Keratinocyte (primary cell): ENCODE measurements around the gene FLVCR2. TPM values are rescaled to one million over a fixed set of nuclear protein-coding genes. Genes with fewer than 3 reads are reported as not detected.

Experiments
- DNase-seq: peaks from one replicate; pipeline ENCODE4 v3.0.0-alpha.2; 2011; ENCODE audit warnings: low read depth, missing footprints, low spot score
- FAIRE-seq: peaks from 2 replicates; lab custom pipeline; 2011; peaks lifted over from hg19 to GRCh38; lab: Jason Lieb, UNC
- H2AFZ ChIP-seq: 2 replicates; pipeline ENCODE4 v1.6.0; 2012; ENCODE audit warnings: low read length, control low read depth, inconsistent platforms; ENCODE audit not compliant: control insufficient read depth
- H3K27ac ChIP-seq: 2 replicates; pipeline ENCODE4 v1.5.1; 2011; ENCODE audit warnings: low read length; ENCODE audit not compliant: control insufficient read depth, insufficient read depth
- H3K27me3 ChIP-seq: 3 replicates; pipeline ENCODE4 v1.6.0; 2011; ENCODE audit warnings: low read length; ENCODE audit not compliant: control insufficient read depth, insufficient read depth; ENCODE audit errors: extremely low read depth
- H3K36me3 ChIP-seq, 2 experiments: 2 replicates in 1 of 2; 3 replicates in 1 of 2; pipeline ENCODE4 v1.5.1; 2011; ENCODE audit warnings: low read length in 2 of 2, mild to moderate bottlenecking in 1 of 2; ENCODE audit not compliant: control insufficient read depth in 2 of 2, insufficient read depth in 2 of 2; ENCODE audit errors: extremely low read depth in 1 of 2
- H3K4me1 ChIP-seq: 3 replicates; pipeline ENCODE4 v1.5.1; 2011; ENCODE audit warnings: low read length; ENCODE audit not compliant: control insufficient read depth, insufficient read depth; ENCODE audit errors: extremely low read depth
- H3K4me2 ChIP-seq: 3 replicates; pipeline ENCODE4 v1.6.0; 2011; ENCODE audit warnings: low read depth, low read length; ENCODE audit not compliant: control insufficient read depth, insufficient read depth; ENCODE audit errors: extremely low read depth
- H3K4me3 ChIP-seq, 3 experiments: fragments of 200-600 bp in 1 of 3; sonication (generic) in 1 of 3; 2 replicates in 2 of 3; 3 replicates in 1 of 3; pipeline ENCODE4 v1.5.1; 2011 to 2016; ENCODE audit warnings: low read length in 3 of 3, mild to moderate bottlenecking in 3 of 3, control low read depth in 2 of 3, inconsistent platforms in 1 of 3, low read depth in 1 of 3, mixed read lengths in 1 of 3, mixed run types in 1 of 3, moderate library complexity in 1 of 3; ENCODE audit not compliant: control insufficient read depth in 2 of 3, insufficient read depth in 2 of 3; ENCODE audit errors: extremely low read depth in 1 of 3
- H3K79me2 ChIP-seq: 2 replicates; pipeline ENCODE4 v1.6.0; 2012; ENCODE audit warnings: low read length; ENCODE audit not compliant: control insufficient read depth, insufficient read depth
- H3K9ac ChIP-seq: 3 replicates; pipeline ENCODE4 v1.6.0; 2011; ENCODE audit warnings: low read length; ENCODE audit not compliant: control insufficient read depth, insufficient read depth; ENCODE audit errors: extremely low read depth
- H3K9me1 ChIP-seq: 3 replicates; pipeline ENCODE4 v1.6.0; 2011; ENCODE audit warnings: low read length; ENCODE audit not compliant: control insufficient read depth, insufficient read depth; ENCODE audit errors: extremely low read depth
- H3K9me3 ChIP-seq: 2 replicates; pipeline ENCODE4 v1.5.1; 2012; ENCODE audit warnings: low read depth, low read length; ENCODE audit not compliant: control insufficient read depth
- H4K20me1 ChIP-seq: 3 replicates; pipeline ENCODE4 v1.6.0; 2011; ENCODE audit warnings: low read length; ENCODE audit not compliant: control insufficient read depth, insufficient read depth; ENCODE audit errors: extremely low read depth
- CTCF ChIP-seq, 3 experiments: IDR thresholded peaks in 1 of 3; conservative IDR thresholded peaks in 1 of 3; optimal IDR thresholded peaks in 1 of 3; 2 replicates in 2 of 3; 3 replicates in 1 of 3; pipeline versions ENCODE3 to v1.5.1; 2011; ENCODE audit warnings: low read length in 3 of 3, mild to moderate bottlenecking in 3 of 3, moderate library complexity in 2 of 3, control low read depth in 1 of 3, inconsistent platforms in 1 of 3; ENCODE audit not compliant: insufficient read depth in 2 of 3; ENCODE audit errors: extremely low read depth in 1 of 3
- EZH2 ChIP-seq: IDR thresholded peaks from one replicate; pipeline ENCODE4 v1.6.1; 2012; ENCODE audit warnings: inconsistent platforms, mild to moderate bottlenecking, low read length, moderate library complexity
- dilution Hi-C: fragments of 300-500 bp; cut with MboI; formaldehyde crosslinking; loops from one replicate; pipeline ENCODE4 v1.7.0; 2020; ENCODE audit warnings: low sequenced_read_pairs; ENCODE audit not compliant: extremely low pct_ligation_motif_present
- polyA plus RNA-seq, 5 experiments: library from polyadenylated mRNA; depleted of rRNA in 3 of 5; stranded (reverse) in 3 of 5; stranded (forward) in 1 of 5; unstranded in 1 of 5; fragments of >200 nt; gene quantifications; 1 replicate in 1 of 5; 2 replicates in 3 of 5; 3 replicates in 1 of 5; pipeline versions ENCODE4 v1.2.1 to v1.2.3, GENCODE V29; 2011 to 2012; ENCODE audit warnings: missing spikeins in 2 of 5, low read depth in 1 of 5, low replicate concordance in 1 of 5

Gene FLVCR2
- polyA plus RNA-seq, 1 donor (not counting 4 experiments of a cell fraction or from before 2014, with no cell fraction given) = 0.45 TPM

DNA sequence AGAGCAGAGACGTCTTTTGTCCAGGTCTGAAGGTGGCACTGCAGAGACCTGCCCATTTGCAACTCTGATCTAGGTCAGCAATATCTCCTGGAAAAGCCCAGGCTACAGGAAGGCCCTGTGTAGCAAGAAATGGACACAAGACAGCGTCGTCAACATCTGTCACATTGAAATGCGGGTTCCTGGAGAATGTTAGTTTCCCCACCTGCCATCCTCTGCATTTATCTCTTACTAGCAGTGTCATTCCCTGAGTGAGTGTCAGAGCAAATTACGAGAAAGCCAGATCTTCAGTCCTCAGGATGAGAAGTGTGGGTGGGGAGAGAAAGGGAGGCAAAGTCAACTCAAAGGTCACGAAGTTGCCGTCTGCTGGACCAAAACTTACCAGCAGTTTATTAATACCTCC is 27.4 kb upstream of the FLVCR2 start:
- no peak overlapping the region for H3K4me3 ChIP-seq
- no peak overlapping the region for H2AFZ ChIP-seq
- no peaks in the 10 kb centered on the region for H3K9me3 ChIP-seq
- H3K27me3 ChIP-seq = peaks cover 4% of the 10 kb centered on the region
- FAIRE-seq (no peak), DNase-seq (no peak)
- no peaks in the 10 kb centered on the region for H4K20me1 ChIP-seq
- H3K36me3 ChIP-seq = no peaks in the 10 kb centered on the region
- no peak overlapping the region for H3K9ac ChIP-seq
- peaks cover 8% of the 10 kb centered on the region for H3K4me1 ChIP-seq
- no peak overlapping the region for H3K27ac ChIP-seq
- TF ChIP-seq CTCF (optimal IDR thresholded peaks at IDR 0.05 in 1 of 3, IDR thresholded peaks at IDR 0.05 in 1 of 3, conservative IDR thresholded peaks at IDR 0.05 in 1 of 3; ENCODE audit: extremely low read depth in 1 of 3, insufficient read depth in 2 of 3, low read length in 3 of 3) = no peak
- TF ChIP-seq EZH2 = no peak
- H3K9me1 ChIP-seq = no peaks in the 10 kb centered on the region
- no peak overlapping the region for H3K4me2 ChIP-seq
- dilution Hi-C loops = no loop called here
- no peaks in the 10 kb centered on the region for H3K79me2 ChIP-seq

DNA sequence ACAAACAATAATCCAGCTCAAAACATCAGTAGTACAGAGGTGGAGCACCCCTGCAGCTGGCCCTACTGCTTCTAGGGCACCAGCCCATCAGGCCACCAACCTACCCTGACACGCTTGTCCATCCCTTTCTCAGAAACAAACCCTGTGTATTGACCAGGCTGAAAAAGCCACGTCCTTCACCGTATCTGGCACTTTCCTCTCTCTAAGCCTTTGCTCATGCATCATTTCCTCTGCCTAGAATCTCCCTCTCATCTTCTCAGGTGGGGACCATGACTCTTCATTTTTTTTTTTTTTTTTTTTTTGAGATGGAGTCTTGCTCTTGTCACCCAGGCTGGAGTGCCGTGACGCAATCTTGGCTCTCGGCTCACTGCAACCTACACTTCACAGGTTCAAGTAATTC is 25.3 kb upstream of the FLVCR2 start:
- Histone ChIP-seq H3K36me3 (no peaks in the 10 kb centered on the region), H2AFZ (no peak overlapping the region), H3K4me2 (no peak overlapping the region), H3K79me2 (no peaks in the 10 kb centered on the region), H3K27ac (no peak overlapping the region), H3K9me3 (no peaks in the 10 kb centered on the region), H4K20me1 (no peaks in the 10 kb centered on the region), H3K27me3 (peaks cover 2% of the 10 kb centered on the region), H3K9me1 (no peaks in the 10 kb centered on the region), H3K4me1 (peaks cover 8% of the 10 kb centered on the region), H3K9ac (no peak overlapping the region), H3K4me3 (no peak overlapping the region)
- DNase-seq (no peak), FAIRE-seq (no peak)
- dilution Hi-C loops = no loop called here
- no peak for TF ChIP-seq CTCF (optimal IDR thresholded peaks at IDR 0.05 in 1 of 3, IDR thresholded peaks at IDR 0.05 in 1 of 3, conservative IDR thresholded peaks at IDR 0.05 in 1 of 3; ENCODE audit: extremely low read depth in 1 of 3, insufficient read depth in 2 of 3, low read length in 3 of 3)
- TF ChIP-seq EZH2 = no peak
